Activated CD4-positive, alpha-beta T cell treated with anti-CD3 and anti-CD28 coated beads, Interleukin-2, Interleukin-6, amounts not matched to agents 100 ng/mL and 50 ng/mL, durations not matched to agents 16 hours and 8 hours (primary cell): ENCODE data around the gene SBF2.
A peak's percentile ranks its signal among the peaks of the same experiment; 100 is the strongest.
"Not testable (repeated sequence)": the region's sequence is repeated elsewhere in the genome, so short reads cannot be mapped to it uniquely, and the experiment has no call there.

Source experiments
- DNase-seq: peaks from one replicate; pipeline ENCODE4 v3.0.0-alpha.2; 2020

Gene SBF2

DNA sequence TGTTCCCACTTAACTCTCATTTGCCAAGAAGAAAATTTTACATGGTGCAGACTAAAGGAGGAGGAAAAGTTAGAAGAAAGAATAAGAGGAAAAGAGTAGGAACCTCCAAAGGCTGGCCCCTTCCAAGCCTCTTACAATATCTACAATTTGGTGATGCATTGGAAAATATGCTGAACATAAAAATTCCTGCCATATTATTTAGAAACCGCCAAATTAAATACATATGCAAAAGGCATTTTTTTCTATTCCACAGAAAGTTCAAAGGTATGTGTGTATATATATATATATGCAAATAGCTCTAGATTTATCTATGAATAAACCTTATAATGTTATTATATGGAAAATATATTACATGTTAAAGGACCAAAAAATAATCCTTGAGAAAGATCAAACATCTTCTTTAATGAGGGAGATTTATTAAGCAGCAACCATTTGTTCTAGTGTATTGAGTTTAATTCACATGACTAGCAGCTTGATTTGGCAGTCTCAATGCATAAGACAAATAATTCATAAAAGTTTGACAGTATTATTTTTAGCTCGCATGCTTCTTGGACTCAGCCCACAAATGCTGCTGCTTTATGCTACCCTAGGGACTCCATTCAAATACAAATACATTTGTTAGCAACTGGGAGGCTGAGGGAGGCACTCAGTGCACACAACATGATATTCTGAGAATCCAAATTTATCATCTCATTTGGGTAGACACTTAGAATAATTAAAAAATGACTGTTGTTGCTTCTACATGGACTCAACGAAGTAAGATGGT, 184.9 kb downstream of the SBF2 start:
- no peak for DNase-seq

DNA sequence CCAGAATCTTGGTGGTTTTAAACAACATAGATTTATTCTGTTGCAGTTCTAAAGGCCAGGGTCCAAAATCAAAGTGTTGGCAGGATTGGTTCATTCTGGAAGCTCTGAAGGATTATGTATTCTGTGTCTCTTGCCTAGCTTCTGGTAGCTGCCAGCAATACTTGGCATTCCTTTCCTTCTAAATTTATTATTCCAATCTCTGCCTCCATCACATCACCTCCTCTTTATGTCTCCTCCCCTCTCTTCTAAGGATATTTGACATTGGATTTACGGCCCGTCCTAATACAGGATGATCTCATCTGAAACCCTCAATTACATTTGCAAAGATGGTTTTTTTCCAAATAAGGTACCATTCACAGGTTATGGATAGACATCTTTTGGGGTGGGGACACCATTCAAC, 186.5 kb downstream of the SBF2 start:
- DNase-seq = no peak

DNA sequence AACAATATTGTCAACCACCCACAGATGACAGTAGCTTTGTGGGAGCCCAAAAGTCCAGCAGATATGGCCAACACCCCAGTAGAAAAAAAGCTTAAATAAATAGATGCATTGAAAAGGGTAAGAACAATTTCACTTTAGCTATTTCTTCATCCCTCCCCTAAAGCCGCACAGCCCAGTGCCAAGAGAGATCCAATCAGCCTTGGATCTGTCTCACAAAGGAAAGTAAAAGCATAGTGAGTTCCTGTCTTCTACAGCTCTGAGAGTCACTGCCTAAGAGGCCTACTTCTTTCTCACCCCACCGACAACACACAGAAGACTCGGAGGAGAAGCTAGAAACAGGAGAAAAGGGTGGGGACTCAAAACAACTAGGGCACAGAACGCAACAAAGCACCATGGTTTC, 196.4 kb downstream of the SBF2 start:
- DNase-seq = no peak

DNA sequence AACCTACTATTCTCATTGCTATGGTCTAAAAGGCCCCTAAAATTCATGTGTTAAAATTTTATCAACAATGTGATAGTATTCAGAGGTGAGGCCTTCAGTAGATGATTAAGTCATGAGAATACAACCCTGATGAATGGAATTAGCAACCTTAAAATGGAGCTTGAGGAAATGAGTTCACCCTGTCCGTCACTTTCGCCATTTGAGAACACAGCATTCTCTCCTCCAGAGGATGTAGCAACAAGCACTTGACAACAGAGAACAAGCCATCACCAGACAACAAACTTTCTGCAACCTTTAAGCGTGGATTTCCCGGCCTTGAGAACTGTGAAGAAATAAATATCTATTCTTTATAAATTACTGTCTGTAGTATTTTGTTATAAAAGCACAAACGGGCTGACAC, 197.0 kb downstream of the SBF2 start:
- DNase-seq = no peak

DNA sequence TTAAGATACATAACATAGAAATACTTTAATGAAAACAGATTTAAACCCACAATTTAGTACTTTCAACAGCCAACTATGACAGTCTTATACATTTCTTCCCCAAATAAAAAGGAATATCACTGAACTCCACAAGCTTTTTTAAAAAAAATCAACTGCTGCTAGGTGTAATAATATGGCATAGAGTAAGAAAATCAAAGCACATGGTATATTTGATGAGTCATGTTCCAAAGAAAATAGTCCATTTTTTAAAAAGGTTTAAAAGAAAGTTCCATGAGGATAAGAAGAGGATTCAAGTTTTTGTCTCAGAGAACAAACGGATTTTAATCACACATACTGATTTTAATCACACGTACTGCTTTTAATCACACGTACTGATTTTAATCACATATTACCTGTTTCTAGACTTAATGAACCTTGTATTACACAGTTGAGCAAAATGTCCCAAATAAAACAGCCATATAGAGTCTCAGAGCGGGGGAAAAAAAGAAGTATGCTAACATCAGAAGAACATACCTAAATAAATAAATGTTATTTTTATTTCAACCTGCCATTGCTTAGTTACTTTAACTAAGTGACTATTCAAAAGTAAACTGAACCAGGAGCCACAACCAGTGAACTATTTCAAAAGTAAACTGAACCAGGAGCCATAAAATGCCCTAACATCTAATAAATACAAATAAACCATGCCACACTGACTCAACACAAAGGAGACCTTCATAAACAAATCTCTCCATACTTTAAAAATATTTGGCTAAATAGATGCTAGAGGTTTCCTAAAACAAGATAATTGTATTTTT, 198.4 kb downstream of the SBF2 start:
- DNase-seq = peak; percentile 7

DNA sequence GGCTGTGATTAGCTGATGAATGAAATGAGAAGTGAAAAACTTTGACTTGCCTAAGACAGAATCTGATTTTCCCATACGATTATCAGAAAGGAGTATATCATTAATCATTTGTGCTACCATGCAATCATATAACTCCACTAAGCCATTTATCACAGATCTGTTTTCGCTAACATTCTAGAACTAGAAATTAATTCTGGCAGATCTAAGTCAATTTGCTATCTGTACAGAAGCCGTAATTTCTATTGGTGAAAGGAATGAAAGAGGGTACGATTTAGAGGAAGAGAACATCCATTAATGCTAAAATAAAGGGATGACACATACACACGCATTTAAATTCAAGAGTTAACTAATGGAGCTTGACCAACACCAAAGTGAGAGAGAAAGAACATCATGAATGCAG, 201.6 kb downstream of the SBF2 start:
- DNase-seq = no peak

DNA sequence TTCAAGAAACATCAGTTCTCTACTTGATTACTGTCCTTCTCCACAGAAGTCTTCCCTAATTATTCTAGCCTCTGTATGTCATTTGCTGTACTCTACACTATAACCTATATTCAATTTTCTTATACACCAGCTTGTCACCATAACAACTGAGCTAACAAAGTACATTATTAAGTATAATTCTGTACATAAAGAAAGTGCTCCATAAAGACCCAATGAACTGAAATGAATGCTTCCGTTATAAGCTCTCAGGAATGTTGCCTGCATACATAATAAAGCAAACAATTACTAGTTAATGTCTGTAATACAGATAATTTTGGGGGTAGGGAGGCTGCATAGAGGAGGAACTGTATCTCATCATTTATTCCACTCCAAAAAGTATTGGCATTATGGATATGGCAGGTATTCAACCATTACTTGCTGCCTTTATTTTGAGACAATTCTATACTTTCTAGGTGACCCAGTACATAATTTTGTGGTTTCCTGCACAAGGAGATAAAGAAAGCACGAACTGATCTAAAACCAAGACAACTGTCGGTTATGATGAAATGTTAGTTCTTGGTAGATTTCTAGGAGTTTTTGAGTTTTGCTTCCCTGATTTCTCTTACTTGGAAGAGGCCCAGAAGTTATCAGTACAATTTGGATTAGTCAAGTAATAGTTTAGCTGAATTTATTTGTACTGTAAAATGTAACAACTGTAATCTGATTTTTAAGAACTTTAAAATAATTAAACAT, 202.5 kb downstream of the SBF2 start:
- DNase-seq = peak; percentile 3

DNA sequence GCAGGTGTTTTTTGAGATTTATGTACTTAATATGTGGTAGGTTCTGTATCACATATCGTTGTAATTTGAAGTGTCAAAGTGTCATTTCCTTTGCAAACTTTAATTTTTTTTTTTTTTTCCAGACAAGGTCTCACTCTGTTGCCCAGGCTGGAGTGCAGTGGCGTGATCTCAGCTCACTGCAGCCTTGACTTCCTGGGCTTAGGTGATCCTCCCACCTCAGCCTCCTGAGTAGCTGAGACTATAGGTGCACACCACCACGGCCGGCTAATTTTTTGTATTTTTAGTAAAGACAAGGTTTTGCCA, 206.1 kb downstream of the SBF2 start:
- DNase-seq = not testable (repeated sequence)

DNA sequence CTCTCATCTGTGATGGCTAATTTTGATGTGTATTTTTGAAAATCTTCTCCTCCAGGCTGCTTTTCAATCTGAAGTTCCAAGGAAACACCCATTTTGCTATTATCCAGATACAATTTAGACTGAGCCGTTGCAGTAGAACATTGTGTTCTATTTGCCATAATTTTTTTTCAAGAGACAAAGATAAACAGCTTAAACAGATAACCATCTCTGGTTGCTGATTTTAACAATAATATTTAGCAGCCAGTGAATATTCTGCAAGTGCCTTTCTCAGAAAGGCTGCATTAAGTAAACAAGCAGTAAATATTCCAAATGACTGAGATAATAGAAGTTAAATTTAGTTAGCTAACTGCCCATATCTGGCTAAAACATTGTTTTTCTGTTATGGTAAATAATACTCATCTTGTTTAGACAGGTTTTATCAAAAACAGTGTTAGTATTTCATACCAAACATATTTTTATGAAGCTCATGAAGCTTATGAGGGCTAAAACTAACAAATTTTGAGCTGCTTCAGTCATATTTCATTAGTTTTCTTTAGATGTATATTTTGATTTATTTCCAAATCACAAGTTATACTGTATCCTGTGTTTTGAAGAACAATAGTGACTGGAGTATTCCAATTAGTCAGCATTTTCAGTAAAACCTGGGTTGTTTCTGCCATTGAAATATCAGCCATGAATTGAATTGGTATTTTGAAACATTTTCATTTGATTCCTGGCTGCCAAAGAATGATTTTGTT, 206.7 kb downstream of the SBF2 start:
- DNase-seq = no peak

DNA sequence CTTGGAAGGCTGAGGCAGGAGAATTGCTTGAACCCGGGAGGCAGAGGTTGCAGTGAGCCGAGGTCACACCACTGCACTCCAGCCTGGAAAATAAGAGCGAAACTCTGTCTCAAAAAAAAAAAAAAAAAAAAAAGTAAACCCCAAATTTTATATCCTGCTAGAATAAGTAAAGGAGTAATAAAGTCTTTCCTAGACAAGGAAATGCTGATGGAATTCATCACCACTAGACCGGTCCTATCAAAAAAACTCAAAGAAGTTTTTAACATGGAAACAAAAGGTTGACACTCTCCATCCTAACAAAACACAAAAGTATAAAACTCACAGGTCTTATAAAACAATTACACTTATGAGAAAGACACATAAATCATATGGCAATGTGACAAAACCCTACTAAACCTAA, 213.9 kb downstream of the SBF2 start:
- no peak for DNase-seq

DNA sequence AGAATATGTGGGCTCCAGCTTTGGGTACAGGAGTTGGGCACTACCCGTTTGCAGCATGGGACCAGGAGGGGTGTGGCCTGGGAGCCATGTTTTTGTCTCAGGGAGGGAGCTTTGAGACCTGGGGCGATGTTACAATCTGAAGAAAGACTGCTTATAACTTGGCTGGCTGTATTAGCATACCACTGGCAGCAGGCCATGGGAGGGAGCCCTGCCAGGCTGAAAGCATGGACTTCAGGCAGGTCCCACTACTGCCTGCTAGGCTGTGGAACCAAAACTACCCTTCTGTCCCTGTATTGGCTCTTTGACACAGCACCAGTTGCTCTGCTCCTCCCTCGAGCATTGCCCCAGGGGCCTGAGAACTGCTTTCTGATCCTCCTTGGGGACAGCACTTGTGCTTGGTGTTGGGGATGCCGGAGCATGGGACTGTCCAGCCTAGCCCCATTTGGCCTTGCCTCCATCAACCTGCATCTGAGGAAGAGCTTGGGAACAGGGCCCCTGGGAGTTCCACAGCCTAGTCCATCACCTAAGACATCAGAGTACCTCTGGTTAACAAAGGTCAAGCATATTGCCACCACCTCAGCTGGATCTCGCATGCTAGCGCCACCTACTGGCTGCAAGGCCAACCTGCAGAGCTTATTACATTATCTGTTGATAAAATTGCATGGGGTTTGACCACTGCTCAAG, 217.4 kb downstream of the SBF2 start:
- peak; percentile 51 for DNase-seq

DNA sequence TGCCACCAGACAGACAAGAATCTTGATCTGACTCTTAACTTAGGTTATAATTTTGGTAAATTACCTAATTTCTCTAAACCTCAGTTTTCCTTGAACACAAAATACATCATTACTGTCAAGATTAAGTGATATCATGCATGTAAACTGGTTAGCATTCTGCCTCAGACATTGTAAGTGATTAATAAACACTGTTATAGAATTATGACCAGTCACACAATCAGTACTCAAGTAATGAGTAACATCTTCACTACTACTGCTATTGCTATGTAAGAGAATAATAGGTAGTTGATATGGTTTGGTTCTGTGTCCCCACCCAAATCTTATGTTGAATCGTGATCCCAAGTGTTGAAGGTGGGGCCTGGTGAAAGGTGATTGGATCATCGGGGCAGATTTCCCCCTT, 218.9 kb downstream of the SBF2 start:
- no peak for DNase-seq

DNA sequence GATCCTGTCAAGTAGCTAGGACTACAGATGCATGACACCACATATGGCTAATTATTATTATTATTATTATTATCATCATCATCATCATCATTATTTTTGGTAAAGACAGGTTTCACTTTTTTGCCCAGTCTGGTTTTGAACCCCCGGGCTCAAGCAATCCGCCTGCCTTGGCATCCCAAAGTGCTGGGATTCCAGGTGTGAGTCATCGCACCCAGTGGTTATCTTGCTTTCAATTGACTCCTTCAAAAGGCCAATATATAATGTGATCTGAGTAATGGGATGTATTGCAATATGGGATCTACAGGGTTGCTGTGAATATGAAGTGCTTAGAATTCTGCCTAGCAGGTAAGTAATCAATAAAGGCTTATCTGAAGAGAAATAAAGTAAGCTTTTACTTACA, 221.2 kb downstream of the SBF2 start:
- no peak for DNase-seq

DNA sequence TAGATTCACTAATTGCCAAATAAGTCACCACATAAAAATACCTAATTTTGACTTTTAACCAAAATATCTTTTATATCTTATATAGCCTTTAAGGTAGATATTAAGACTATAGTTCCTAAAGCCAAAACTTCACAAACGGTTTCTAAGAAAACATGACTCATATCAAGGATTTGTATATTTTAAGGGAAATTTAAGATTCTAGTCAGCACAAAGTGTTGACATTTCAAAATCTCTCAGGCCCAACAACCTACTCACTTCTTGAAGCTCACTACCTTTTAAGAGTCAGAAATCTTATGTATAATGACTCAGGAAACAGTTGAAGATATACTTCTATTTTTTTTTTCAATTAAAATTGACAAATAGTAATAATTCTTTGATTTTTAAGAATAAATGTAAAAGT, 221.9 kb downstream of the SBF2 start:
- no peak for DNase-seq

DNA sequence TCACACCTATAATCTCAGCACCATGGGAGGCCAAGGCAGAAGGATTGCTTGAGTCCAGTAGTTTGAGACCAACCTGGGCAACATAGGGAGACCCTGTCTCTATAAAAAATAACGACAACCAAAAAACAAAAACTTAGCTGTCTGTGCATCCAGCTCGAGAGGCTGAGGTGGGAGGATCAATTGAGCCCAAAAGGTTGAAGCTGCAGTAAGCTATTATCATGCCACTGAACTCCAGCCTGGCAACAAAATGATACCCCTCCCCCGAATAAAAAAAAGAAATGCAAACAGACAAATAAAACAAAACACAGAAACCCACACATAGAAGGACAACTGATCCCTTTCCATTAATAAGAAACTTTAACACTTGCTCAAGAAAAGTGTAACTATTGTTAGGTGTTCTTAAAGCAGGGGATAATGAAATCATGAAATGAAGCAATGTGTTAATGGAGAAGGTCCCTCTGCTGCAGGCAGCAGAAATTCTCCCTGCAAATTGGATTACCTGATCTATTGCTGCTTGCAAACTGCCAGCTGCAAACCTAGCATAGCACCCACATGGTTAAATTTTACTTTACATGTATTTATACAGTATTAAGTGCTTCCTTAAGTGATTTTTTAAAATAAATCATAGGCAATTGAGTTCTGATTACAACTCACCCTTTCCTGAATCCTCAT, 226.3 kb downstream of the SBF2 start:
- no peak for DNase-seq

DNA sequence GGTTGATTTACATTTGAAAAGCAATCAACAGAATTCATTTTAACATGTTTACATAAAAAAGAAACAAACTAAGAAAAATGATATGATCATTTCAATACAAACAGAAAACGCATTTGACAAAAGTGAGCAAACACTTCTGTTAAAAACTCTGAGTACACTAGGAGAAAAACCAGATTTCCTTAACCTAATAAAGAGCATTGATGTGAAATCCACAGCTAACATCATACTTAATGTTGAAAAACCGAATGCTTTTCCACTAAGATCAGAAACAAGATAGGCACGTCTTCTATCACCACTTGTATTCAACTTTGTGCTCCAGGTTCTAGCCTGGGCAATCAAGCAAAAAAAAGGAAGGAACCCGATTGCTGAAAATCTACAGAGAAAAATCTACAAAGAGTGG, 227.6 kb downstream of the SBF2 start:
- DNase-seq = no peak

DNA sequence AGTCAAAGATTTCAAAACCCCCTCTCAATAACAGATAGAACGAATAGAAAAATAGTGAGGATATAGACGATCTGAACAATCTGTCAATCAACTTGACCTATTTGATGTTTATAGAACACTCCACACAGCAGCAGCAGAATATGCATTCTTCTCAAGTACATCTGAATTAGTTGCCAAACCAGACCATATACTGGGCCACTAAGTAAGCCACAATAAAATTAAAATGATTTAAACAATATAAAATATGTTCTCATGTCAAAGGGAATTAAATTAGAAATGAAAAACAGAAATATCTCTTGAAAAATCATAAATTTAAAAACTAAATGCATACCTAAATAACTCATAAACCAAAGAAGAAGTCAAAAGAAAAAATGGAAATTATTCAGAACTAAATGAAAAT, 229.2 kb downstream of the SBF2 start:
- DNase-seq = no peak

DNA sequence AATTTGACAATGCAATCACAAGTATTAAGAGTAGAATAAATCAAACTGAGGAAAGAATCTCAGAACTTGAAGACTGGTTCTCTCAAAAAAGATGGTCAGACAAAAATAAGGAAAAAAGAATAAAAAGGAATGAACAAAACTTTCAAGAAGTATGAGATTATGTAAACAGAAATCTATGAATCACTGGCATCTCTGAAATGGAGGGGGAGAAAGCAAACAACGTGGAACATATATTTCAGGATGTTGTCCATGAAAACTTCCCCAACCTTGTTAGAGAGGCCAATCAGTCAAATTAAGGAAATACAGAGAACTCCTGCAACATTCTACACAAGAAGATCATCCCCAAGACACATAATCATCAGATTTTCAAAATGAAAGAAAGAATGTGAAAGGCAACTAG, 235.7 kb downstream of the SBF2 start:
- no peak for DNase-seq

DNA sequence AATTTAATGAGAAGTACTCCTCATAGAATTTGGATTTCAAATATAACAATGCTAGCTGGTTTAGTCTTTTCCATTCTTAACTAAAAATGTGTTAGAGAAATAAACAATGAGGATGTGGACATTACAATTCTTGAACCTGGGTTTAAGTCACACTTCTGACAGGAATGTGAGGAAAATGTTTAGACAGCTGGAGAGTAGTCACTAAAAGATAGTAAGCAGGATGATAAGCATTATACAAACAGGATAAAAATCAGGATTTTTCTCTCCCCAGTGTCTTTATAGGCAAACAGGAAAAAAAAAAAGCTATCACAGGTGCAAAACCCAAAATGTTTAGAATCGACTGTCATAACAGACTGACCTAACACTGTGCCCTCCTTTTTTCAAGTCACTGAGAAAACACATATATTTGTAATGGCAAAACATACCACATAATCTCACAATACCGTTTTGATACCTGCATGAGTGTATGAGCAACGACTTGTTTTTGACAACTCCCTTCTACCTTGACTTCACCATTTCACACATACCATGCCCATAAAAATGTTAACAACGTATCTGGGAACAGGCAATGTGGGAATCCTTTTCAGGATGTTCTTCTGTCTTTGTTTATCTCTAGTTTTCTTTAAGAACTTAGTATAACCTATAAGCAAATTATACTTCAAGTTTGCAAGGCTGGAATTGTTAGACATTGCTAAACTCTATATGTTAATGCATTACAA, 242.0 kb downstream of the SBF2 start:
- DNase-seq = no peak

DNA sequence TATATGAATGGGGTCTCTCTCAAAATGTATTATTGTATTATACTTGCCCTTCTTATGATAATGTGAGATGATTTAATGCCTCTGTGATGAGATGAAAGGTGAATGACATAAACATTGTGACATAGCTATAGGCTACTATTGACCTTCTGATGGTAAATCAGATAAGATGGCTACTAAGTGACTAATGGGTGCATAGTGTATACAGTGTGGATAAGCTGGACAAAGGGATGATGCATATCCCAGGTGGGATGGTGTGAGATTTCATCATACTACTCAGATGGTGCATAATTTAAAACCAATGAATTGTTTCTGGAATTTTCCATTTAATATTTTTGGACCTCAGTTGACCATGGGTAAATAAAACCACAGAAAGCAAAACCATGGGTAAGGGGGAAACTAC, 243.5 kb downstream of the SBF2 start:
- DNase-seq = no peak

DNA sequence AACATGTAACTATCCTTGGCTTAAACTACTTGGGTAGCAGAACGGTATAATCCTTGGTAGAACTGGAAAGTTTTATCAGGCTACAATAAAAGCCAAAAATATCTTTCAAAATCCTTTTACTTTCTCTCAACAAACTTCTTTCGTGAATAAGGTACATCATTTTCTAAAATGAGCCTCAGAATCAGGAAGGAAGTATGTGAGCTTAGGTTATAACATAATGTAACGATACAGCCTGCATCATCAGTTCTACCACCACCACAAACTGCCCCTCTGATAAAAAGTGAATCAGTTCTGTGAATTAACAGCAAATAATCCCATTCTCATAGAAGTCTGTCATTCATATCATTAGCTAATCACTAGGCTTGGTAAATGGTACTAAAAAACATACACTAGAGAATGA, 244.3 kb downstream of the SBF2 start:
- no peak for DNase-seq

DNA sequence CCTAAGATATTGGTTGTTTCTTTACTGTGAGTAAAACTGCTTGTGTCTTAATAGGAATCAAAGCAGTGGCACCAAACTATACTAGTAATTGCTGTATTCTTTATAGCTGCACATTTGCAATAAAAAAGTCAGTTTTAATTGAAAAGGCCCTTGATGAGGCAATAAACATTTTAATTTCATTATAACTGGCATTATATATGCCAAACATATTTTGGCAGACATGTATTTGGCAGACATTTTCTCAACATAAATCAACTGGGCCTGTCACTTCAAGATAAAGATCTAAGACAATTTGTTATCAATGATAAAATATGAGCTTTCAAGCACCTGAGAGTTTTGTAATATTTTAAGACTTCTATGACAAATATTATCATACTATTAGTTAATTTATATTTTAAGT, 245.7 kb downstream of the SBF2 start:
- DNase-seq = no peak
